ENCODE data around the gene IFNB1.

- no peak for TF ChIP-seq CTCF (IDR thresholded peaks at IDR 0.05; ENCODE audit: poor library complexity)
- TF ChIP-seq EZH2phosphoT487 (IDR thresholded peaks at IDR 0.05; ENCODE audit: low read depth, severe bottlenecking, unreplicated experiment) = no peak
Measured at GRCh38 chr9:21037278-21037677, 40.5 kb downstream of the IFNB1 start.

All from hepatocyte (in vitro differentiated cells).